ENCODE measurements around the gene SYT15. TPM values are rescaled to one million over a fixed set of nuclear protein-coding genes. Genes with fewer than 3 reads are reported as not detected.

The SYT15 gene
- total RNA-seq, 1 experiment from 2014 or later, result 0.60 TPM

DNA sequence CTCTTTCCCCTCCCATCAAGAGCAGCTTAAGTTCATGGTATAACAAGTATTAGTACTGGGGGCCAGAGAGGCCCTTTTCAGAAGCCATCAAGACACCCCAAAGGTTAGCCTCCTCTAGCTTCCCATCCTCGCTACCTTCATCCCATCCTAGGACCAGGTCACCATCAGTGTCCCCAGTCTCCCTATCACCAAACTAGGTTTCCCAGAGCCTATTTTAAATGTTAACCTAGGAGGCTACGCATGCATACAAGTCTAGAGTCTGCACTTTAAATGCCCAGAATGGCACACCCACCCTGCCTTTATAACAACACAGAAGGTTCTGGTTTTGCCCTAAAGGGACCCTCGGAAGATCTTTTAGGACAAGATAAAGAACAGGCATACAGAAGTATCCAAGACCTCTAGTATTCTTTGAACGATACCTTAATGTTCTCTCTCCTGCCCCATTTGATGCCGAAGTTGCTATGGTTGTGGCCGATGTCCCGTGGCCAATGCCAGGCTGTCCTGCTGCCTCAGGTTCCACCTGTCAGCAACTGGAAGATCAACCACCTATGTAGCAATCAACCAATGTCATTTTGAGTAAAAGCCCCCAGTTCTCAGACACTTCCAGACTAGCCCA, 24.7 kb upstream of the SYT15 start:
- Histone ChIP-seq H3K9ac (ENCODE audit: low read length) (no peak overlapping the region), H3K27ac (ENCODE audit: low read length) (no peak overlapping the region), H3K4me2 (ENCODE audit: low read depth, low read length, poor library complexity, severe bottlenecking) (no peak overlapping the region), H3K4me3 (ENCODE audit: low read length) (no peak overlapping the region), H3K9me2 (replicated peaks; ENCODE audit: insufficient read depth, low read length) (no peaks in the 10 kb centered on the region), H3K36me3 (ENCODE audit: insufficient read depth, low read length) (no peaks in the 10 kb centered on the region), H3K27me3 (ENCODE audit: low read length) (no peaks in the 10 kb centered on the region), H3K9me3 (ENCODE audit: low read length) (no peaks in the 10 kb centered on the region), H4K20me1 (ENCODE audit: insufficient read depth, low read depth, low read length) (no peaks in the 10 kb centered on the region), H3K79me2 (ENCODE audit: low read length) (no peaks in the 10 kb centered on the region), H3K4me1 (ENCODE audit: low read length) (no peaks in the 10 kb centered on the region), H2AFZ (ENCODE audit: low read length) (no peak overlapping the region)
- no peak for DNase-seq

DNA sequence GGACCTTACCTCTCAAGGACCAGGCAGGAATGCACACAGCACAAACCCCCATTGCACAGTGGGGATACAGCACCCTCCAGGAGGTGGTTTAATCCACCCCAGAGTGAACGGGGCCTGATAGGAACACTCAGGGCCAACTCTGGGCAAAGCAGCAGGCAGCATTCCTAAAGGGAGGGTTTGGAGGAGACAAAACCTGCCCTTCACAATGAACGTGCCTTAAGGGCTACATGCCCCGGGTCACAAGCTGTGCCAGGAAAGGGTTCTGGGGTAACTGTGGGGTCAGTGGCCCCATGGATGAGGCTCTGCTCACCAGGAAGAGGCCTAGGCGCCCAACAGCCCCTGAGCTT, 23.6 kb upstream of the SYT15 start:
- Histone ChIP-seq H3K36me3 (ENCODE audit: insufficient read depth, low read length) (no peaks in the 10 kb centered on the region), H4K20me1 (ENCODE audit: insufficient read depth, low read depth, low read length) (no peaks in the 10 kb centered on the region), H3K27me3 (ENCODE audit: low read length) (no peaks in the 10 kb centered on the region), H3K4me2 (ENCODE audit: low read depth, low read length, poor library complexity, severe bottlenecking) (no peak overlapping the region), H2AFZ (ENCODE audit: low read length) (no peak overlapping the region), H3K9me2 (replicated peaks; ENCODE audit: insufficient read depth, low read length) (no peaks in the 10 kb centered on the region), H3K27ac (ENCODE audit: low read length) (no peak overlapping the region), H3K4me1 (ENCODE audit: low read length) (no peaks in the 10 kb centered on the region), H3K9ac (ENCODE audit: low read length) (no peak overlapping the region), H3K79me2 (ENCODE audit: low read length) (no peaks in the 10 kb centered on the region), H3K4me3 (ENCODE audit: low read length) (no peak overlapping the region), H3K9me3 (ENCODE audit: low read length) (no peaks in the 10 kb centered on the region)
- no peak for DNase-seq

DNA sequence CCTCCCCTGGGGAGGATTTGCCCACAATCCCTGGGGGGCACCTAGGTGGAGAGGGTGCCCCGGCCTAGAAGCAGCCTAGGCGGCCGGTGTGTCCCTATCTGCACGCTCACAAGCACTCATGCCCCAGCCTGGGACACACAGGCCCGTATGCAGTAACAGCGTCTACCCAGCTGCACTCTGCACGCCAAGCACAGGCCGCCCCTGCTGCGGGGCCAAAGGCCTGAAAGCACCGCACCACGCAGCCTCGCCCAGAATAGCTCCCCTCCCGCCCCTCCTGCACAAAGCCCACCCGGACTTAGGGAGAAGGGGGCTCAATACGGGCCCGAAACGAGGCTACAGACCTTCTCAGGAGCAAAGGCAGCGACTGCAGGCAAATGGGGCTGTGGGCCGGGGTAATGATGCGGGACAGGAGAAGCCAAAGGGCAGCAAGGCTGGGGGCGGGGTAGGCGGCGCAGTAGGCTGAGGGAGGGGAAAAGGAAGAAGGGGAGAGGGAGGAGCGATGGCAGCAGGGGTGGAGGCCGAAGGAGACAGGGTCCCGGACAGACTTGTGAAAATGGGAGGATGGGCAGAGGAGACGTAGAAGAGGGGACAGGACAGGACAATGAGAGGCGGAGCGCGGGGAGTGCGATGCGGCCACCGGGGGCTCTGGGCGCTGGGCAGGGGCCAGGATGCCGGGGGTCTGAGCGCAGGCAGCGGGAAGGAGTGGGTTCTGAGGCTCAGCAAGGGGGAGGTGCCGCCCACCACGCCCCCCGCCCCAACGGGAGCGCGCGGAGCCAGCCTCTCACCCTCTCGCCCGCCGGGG, 23.0 kb upstream of the SYT15 start:
- Histone ChIP-seq H3K9ac (ENCODE audit: low read length) (no peak overlapping the region), H3K9me2 (replicated peaks; ENCODE audit: insufficient read depth, low read length) (no peaks in the 10 kb centered on the region), H3K4me2 (ENCODE audit: low read depth, low read length, poor library complexity, severe bottlenecking) (no peak overlapping the region), H3K79me2 (ENCODE audit: low read length) (no peaks in the 10 kb centered on the region), H4K20me1 (ENCODE audit: insufficient read depth, low read depth, low read length) (no peaks in the 10 kb centered on the region), H3K9me3 (ENCODE audit: low read length) (no peaks in the 10 kb centered on the region), H2AFZ (ENCODE audit: low read length) (no peak overlapping the region), H3K4me1 (ENCODE audit: low read length) (no peaks in the 10 kb centered on the region), H3K27me3 (ENCODE audit: low read length) (no peaks in the 10 kb centered on the region), H3K36me3 (ENCODE audit: insufficient read depth, low read length) (no peaks in the 10 kb centered on the region), H3K27ac (ENCODE audit: low read length) (no peak overlapping the region), H3K4me3 (ENCODE audit: low read length) (no peak overlapping the region)
- no peak for DNase-seq

DNA sequence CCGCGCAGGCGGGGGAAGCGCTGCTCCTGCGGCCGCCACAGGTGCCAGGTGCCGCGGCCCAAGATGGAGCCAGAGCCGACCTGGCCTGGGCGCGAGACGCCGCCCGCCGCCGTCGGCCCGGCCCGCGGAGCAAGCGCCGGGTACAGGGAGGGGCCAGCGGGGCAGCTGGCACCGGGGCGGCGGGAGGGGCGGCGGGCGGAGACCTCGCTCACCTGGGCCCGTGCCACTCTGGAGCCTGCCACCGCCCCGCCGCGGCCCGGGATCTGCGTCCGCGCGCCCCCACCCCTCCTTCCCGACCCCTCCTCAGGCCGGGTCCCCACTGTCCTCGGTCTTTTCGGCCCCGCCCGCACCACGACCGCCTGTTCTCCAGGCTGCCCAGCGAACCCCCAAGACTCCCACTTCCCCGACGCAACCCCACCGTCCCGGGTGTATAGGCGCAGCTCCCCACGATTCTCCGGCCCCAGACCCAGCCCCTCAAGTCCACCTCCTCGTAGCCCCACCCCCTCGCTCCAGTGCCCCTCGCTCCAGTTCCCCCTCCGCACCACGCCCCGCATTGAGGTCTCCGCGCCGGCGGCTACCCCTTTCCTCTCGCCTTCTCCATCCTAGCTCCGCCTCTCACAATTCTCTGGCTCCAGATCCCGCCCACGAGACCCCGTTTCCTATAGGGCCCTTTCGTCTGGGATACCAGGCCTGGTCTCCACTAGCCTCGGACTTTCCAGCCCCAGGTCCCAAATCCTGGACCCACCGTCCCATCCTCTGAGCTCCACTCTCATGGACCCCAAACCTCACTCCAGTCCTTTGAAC, 22.2 kb upstream of the SYT15 start, which contains the start of gene GPRIN2:
Gene GPRIN2 (minus strand): TSS at position 144 of the 804 bp plus-strand sequence. CDS start 5,922 bp downstream, outside the sequence.
- H3K9ac ChIP-seq (ENCODE audit: low read length), result no peak within 1 kb of the TSS
- no peaks in the 10 kb centered on the region for H3K79me2 ChIP-seq (ENCODE audit: low read length)
- no peak within 1 kb of the TSS for H3K4me2 ChIP-seq (ENCODE audit: low read depth, low read length, poor library complexity, severe bottlenecking)
- H3K4me3 ChIP-seq (ENCODE audit: low read length), result no peak within 1 kb of the TSS
- no peaks in the 10 kb centered on the region for H3K9me2 ChIP-seq (replicated peaks; ENCODE audit: insufficient read depth, low read length)
- no peak within 1 kb of the TSS for H3K27ac ChIP-seq (ENCODE audit: low read length)
- no peak for DNase-seq
- no peaks in the 10 kb centered on the region for H3K9me3 ChIP-seq (ENCODE audit: low read length)
- no peak within 1 kb of the TSS for H2AFZ ChIP-seq (ENCODE audit: low read length)
- no peaks in the 10 kb centered on the region for H4K20me1 ChIP-seq (ENCODE audit: insufficient read depth, low read depth, low read length)
- no peaks in the 10 kb centered on the region for H3K36me3 ChIP-seq (ENCODE audit: insufficient read depth, low read length)
- H3K27me3 ChIP-seq (ENCODE audit: low read length), result no peaks in the 10 kb centered on the region
- no peaks in the 10 kb centered on the region for H3K4me1 ChIP-seq (ENCODE audit: low read length)

DNA sequence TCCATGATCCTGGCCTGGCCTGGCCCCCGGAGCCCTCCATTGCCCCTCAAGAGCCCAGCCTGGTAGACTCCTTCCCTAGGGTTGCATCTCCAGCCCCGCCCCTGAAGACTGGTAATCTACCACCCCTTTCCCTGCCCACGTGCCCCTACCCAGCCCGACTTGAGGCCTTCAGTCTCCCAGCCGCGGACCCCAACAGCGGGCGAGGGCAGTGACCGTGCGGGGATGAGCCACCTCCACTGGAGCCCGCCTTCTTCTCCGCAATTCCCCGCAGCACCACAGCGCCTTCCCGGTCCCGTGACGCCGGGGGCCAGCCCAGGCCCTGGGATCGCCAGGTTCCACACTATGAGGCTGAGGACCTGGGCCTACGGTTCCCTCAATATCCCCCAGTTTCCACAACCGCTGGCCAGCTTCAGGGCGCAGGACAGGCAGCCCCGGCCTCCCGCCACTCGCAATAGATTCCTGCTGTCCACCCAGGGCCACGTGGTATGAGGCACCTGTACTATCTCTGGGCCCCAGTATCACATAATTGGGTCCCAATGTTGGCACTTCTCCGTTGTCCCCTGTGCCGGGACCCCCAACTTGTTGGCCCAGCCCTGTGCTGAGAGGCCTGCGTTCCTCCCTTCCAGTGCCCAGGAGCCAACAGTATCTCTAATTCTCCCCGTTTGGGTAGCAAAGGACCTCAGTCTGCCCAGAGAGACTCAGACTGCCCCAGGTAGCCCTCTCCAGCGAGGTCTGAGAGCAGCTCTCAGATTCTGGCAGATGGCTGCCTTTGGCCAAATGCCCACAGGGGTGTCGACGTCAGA, 21.4 kb upstream of the SYT15 start:
- DNase-seq, result no peak
- H3K27ac ChIP-seq (ENCODE audit: low read length), result no peak overlapping the region
- H3K9me2 ChIP-seq (replicated peaks; ENCODE audit: insufficient read depth, low read length), result no peaks in the 10 kb centered on the region
- no peak overlapping the region for H2AFZ ChIP-seq (ENCODE audit: low read length)
- no peaks in the 10 kb centered on the region for H3K9me3 ChIP-seq (ENCODE audit: low read length)
- H3K9ac ChIP-seq (ENCODE audit: low read length), result no peak overlapping the region
- no peaks in the 10 kb centered on the region for H3K4me1 ChIP-seq (ENCODE audit: low read length)
- no peaks in the 10 kb centered on the region for H3K36me3 ChIP-seq (ENCODE audit: insufficient read depth, low read length)
- H3K79me2 ChIP-seq (ENCODE audit: low read length), result no peaks in the 10 kb centered on the region
- no peak overlapping the region for H3K4me2 ChIP-seq (ENCODE audit: low read depth, low read length, poor library complexity, severe bottlenecking)
- no peak overlapping the region for H3K4me3 ChIP-seq (ENCODE audit: low read length)
- H3K27me3 ChIP-seq (ENCODE audit: low read length), result no peaks in the 10 kb centered on the region
- no peaks in the 10 kb centered on the region for H4K20me1 ChIP-seq (ENCODE audit: insufficient read depth, low read depth, low read length)

DNA sequence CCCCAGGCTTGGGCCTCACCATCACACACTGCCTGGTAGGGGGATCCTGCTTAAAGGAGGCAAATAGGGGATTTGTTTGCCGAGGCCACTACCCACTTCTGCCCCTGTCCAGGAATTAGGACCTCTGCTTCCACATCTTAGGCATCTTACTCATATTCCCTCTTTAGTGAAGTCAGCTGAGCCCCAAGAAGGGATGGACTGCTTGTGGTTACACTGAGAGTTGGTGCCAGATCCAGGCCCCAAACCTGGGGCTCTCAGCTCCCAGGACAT, 20.9 kb upstream of the SYT15 start:
- no peak overlapping the region for H3K27ac ChIP-seq (ENCODE audit: low read length)
- no peak overlapping the region for H2AFZ ChIP-seq (ENCODE audit: low read length)
- H3K79me2 ChIP-seq (ENCODE audit: low read length), result no peaks in the 10 kb centered on the region
- no peak overlapping the region for H3K4me3 ChIP-seq (ENCODE audit: low read length)
- no peaks in the 10 kb centered on the region for H4K20me1 ChIP-seq (ENCODE audit: insufficient read depth, low read depth, low read length)
- no peaks in the 10 kb centered on the region for H3K4me1 ChIP-seq (ENCODE audit: low read length)
- H3K9ac ChIP-seq (ENCODE audit: low read length), result no peak overlapping the region
- no peaks in the 10 kb centered on the region for H3K9me3 ChIP-seq (ENCODE audit: low read length)
- no peaks in the 10 kb centered on the region for H3K27me3 ChIP-seq (ENCODE audit: low read length)
- no peak for DNase-seq
- H3K4me2 ChIP-seq (ENCODE audit: low read depth, low read length, poor library complexity, severe bottlenecking), result no peak overlapping the region
- H3K36me3 ChIP-seq (ENCODE audit: insufficient read depth, low read length), result no peaks in the 10 kb centered on the region
- H3K9me2 ChIP-seq (replicated peaks; ENCODE audit: insufficient read depth, low read length), result no peaks in the 10 kb centered on the region

DNA sequence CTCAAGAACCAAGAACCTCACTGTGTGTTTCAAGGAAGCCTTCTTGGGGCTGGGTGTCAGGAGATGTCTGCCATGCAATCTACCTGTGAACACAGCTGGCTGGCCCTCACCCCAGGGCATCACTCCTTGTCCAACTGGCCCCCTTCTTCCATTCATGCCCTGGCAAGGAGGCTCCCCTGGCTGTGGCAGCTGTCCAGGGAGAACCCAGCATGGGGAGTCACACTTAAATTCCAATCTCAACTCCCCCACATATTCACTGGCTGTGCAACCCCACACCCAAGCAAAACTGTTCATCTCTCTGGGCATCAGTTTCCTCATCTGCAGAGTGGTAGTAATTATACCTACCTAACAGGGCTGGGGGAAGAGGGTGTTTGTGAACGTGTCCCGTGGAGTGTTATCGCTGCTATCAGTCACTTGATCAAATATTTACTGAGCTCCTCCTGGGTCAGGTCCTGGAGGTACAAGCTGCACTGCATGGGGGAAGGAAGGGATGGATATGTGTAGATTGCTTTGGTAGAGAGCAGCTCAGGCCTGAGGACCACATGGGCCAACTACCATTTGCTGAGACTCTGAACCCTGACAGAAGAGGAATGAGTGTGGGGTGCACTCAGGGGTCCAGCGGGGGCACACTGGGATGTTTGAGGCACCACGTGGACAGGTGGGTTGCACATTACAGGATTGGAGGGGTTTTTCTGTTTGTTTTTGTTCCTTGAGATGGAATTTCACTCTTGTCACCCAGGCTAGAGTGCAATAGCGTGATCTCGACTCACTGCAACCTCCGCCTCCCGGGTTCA, 20.3 kb upstream of the SYT15 start:
- no peaks in the 10 kb centered on the region for H3K36me3 ChIP-seq (ENCODE audit: insufficient read depth, low read length)
- H3K27me3 ChIP-seq (ENCODE audit: low read length), result no peaks in the 10 kb centered on the region
- no peaks in the 10 kb centered on the region for H4K20me1 ChIP-seq (ENCODE audit: insufficient read depth, low read depth, low read length)
- H3K4me2 ChIP-seq (ENCODE audit: low read depth, low read length, poor library complexity, severe bottlenecking), result no peak overlapping the region
- no peaks in the 10 kb centered on the region for H3K79me2 ChIP-seq (ENCODE audit: low read length)
- H3K9me3 ChIP-seq (ENCODE audit: low read length), result no peaks in the 10 kb centered on the region
- no peaks in the 10 kb centered on the region for H3K4me1 ChIP-seq (ENCODE audit: low read length)
- H3K27ac ChIP-seq (ENCODE audit: low read length), result no peak overlapping the region
- no peak overlapping the region for H3K4me3 ChIP-seq (ENCODE audit: low read length)
- H3K9ac ChIP-seq (ENCODE audit: low read length), result no peak overlapping the region
- DNase-seq, result no peak
- H2AFZ ChIP-seq (ENCODE audit: low read length), result no peak overlapping the region
- no peaks in the 10 kb centered on the region for H3K9me2 ChIP-seq (replicated peaks; ENCODE audit: insufficient read depth, low read length)

Data from Karpas-422 (cell line).